WI38 (cell line): ENCODE data around the gene CD34.
A peak's percentile ranks its signal among the peaks of the same experiment; 100 is the strongest.

Experiments
- H3K4me3 ChIP-seq: 2 replicates; pipeline ENCODE4 v1.5.1; 2011; ENCODE audit warnings: low read depth, mild to moderate bottlenecking, control low read depth, low read length
- TF ChIP-seq, protein P1 (sequence below): IDR thresholded peaks from 2 replicates; pipeline ENCODE4 v1.5.1; 2012; ENCODE audit warnings: low read depth, mild to moderate bottlenecking, control low read depth, low read length

The CD34 gene

GRCh38 chr1:207898260-207898659, 12.7 kb downstream of the CD34 start:
- TF ChIP-seq, protein P1, sequence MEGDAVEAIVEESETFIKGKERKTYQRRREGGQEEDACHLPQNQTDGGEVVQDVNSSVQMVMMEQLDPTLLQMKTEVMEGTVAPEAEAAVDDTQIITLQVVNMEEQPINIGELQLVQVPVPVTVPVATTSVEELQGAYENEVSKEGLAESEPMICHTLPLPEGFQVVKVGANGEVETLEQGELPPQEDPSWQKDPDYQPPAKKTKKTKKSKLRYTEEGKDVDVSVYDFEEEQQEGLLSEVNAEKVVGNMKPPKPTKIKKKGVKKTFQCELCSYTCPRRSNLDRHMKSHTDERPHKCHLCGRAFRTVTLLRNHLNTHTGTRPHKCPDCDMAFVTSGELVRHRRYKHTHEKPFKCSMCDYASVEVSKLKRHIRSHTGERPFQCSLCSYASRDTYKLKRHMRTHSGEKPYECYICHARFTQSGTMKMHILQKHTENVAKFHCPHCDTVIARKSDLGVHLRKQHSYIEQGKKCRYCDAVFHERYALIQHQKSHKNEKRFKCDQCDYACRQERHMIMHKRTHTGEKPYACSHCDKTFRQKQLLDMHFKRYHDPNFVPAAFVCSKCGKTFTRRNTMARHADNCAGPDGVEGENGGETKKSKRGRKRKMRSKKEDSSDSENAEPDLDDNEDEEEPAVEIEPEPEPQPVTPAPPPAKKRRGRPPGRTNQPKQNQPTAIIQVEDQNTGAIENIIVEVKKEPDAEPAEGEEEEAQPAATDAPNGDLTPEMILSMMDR, result no peak
- H3K4me3 ChIP-seq, result no peak overlapping the region

- TF ChIP-seq, protein P1, result 0 out of 2 replicates have a peak, but pooled peaks have one; percentile 7
- H3K4me3 ChIP-seq, result no peak overlapping the region
These were observed 13.7 kb downstream of the CD34 start for GRCh38 chr1:207897188-207897587.

- TF ChIP-seq, protein P1, result no peak
- H3K4me3 ChIP-seq, result no peak overlapping the region
These were observed 14.4 kb downstream of the CD34 start for GRCh38 chr1:207896547-207896946.

DNA sequence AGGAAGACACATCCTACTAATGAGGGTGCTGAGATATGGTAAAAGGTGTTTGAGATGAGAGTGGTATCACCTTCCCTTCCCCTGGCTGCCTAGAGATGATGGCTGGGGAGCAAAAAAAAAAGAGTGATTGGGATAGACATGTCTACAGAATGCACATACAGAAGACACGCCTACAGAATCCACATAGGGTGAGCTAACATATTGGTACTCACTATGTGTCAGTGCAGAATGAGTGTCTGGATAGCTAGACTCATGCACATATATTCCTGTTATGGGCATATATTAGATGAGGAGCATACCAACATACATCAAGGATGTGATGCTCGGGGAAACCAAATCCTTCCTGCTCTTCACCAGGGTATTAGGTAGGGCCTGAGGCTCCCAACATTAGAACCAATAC, 16.2 kb downstream of the CD34 start:
- TF ChIP-seq, protein P1, result no peak
- H3K4me3 ChIP-seq, result no peak overlapping the region

GRCh38 chr1:207893737-207894582, 17.0 kb downstream of the CD34 start:
- TF ChIP-seq, protein P1, result no peak
- H3K4me3 ChIP-seq, result no peak overlapping the region

DNA sequence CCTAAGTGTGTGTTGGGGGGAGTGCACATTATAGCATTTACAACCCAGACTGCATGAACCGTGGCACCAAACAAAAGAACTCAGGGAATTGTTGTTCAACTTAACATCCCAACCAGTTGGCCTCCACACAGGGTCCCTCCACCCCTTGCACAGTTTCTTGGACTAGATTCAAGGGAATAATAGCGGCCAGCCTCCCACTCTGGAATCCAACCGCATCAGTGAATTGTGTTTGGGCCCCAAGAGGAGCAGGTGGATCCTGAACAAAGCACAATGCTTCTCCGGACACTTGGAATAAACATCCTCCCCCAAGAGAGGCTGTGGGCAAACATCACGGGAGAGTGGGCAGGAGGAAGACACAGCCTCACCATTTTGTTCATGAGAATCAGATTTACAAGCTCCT, 18.2 kb downstream of the CD34 start:
- TF ChIP-seq, protein P1, result no peak
- no peak overlapping the region for H3K4me3 ChIP-seq

- H3K4me3 ChIP-seq, result no peak overlapping the region
- TF ChIP-seq, protein P1, result no peak
These were observed 19.8 kb downstream of the CD34 start for GRCh38 chr1:207891148-207891547.
